K562 (cell line): ENCODE data around the gene BNIP5. TPM values are rescaled to one million over a fixed set of nuclear protein-coding genes. Genes with fewer than 3 reads are reported as not detected.

Source experiments
- ARNT ChIP-seq, 2 experiments: fragments of 450-650 bp; IDR thresholded peaks; 2 replicates each; pipeline ENCODE4 v1.6.1; 2016; ENCODE audit warnings: mild to moderate bottlenecking in 1 of 2
- BHLHE40 ChIP-seq: IDR thresholded peaks from 2 replicates; pipeline ENCODE4 v1.6.1; 2011; ENCODE audit warnings: low read length, improper control_type of control experiment
- CC2D1A ChIP-seq: fragments of 450-650 bp; IDR thresholded peaks from 2 replicates; pipeline ENCODE4 v1.6.1; 2017; ENCODE audit warnings: mild to moderate bottlenecking
- CTCF ChIP-seq, 3 experiments: IDR thresholded peaks in 2 of 3; conservative IDR thresholded peaks in 1 of 3; 2 replicates each; pipeline ENCODE4 v1.5.1; 2011 to 2012; ENCODE audit warnings: low read length in 3 of 3, mild to moderate bottlenecking in 3 of 3, control low read depth in 2 of 3, improper control_type of control experiment in 1 of 3, inconsistent platforms in 1 of 3, low read depth in 1 of 3, mixed read lengths in 1 of 3, moderate library complexity in 1 of 3; ENCODE audit not compliant: insufficient read depth in 2 of 3
- E2F5 ChIP-seq: sonication (generic); formaldehyde crosslinking; IDR thresholded peaks from 2 replicates; pipeline ENCODE4 v1.8.0; 2022; ENCODE audit warnings: mild to moderate bottlenecking, missing genetic modification reagents
- ETV1 ChIP-seq: fragments of 450-650 bp; conservative IDR thresholded peaks from 2 replicates; pipeline ENCODE4 v1.6.1; 2016; ENCODE audit warnings: missing genetic modification characterization, control low read depth, low read depth, missing compliant biosample characterization
- EWSR1 ChIP-seq: fragments of 450-650 bp; IDR thresholded peaks from 2 replicates; pipeline ENCODE4 v1.6.1; 2018; ENCODE audit warnings: borderline replicate concordance, mild to moderate bottlenecking, low read depth, moderate library complexity; ENCODE audit not compliant: partially characterized antibody
- LCOR ChIP-seq: sonication (generic); formaldehyde crosslinking; IDR thresholded peaks from 2 replicates; pipeline ENCODE4 v1.8.0; 2022; ENCODE audit warnings: mild to moderate bottlenecking, missing genetic modification reagents
- MAZ ChIP-seq, 2 experiments: fragments of 450-650 bp in 1 of 2; sonication (generic) in 1 of 2; formaldehyde crosslinking; IDR thresholded peaks in 1 of 2; conservative IDR thresholded peaks in 1 of 2; 2 replicates each; pipeline versions ENCODE4 v1.4.0 to v1.5.0; 2020; ENCODE audit warnings: mild to moderate bottlenecking in 1 of 2, missing genetic modification reagents in 1 of 2
- YY1 ChIP-seq, 3 experiments: IDR thresholded peaks; 2 replicates each; pipeline ENCODE4 v1.6.1; 2011; ENCODE audit warnings: low read length in 2 of 3, mild to moderate bottlenecking in 2 of 3, moderate library complexity in 2 of 3, borderline replicate concordance in 1 of 3, control low read depth in 1 of 3, low read depth in 1 of 3; ENCODE audit not compliant: insufficient read depth in 3 of 3, insufficient replicate concordance in 2 of 3, control insufficient read depth in 1 of 3, insufficient read length in 1 of 3; ENCODE audit errors: extremely low read depth in 1 of 3
- ZFX ChIP-seq: sonication (generic); formaldehyde crosslinking; IDR thresholded peaks from 2 replicates; pipeline ENCODE4 v1.8.0; 2022; ENCODE audit warnings: mild to moderate bottlenecking, missing genetic modification reagents, moderate library complexity
- ZNF197 ChIP-seq: fragments of 200-800 bp; sonication (Bioruptor generic); IDR thresholded peaks from 2 replicates; pipeline ENCODE4 v1.6.1; 2016; ENCODE audit warnings: low read depth, missing genetic modification characterization, missing compliant biosample characterization
- ZNF444 ChIP-seq: fragments of 250-450 bp; sonication (Bioruptor Pico); IDR thresholded peaks from 2 replicates; pipeline ENCODE4 v1.4.0; 2020; ENCODE audit warnings: mild to moderate bottlenecking, moderate library complexity
- polyA plus RNA-seq, 8 experiments: library from polyadenylated mRNA; depleted of rRNA in 4 of 8; stranded (reverse) in 5 of 8; unstranded in 3 of 8; fragments of >200 nt; fragmentation: Nextera tagmentation in 2 of 8; fragmentation: Illumina TruSeq in 1 of 8; extraction: Ambion mirVana in 2 of 8; extraction: Trizol in 1 of 8; gene quantifications; 2 replicates each; pipeline versions ENCODE4 v1.2.1 to v1.2.3, GENCODE V29; 2011 to 2014; ENCODE audit warnings: inconsistent platforms in 1 of 8, missing spikeins in 1 of 8
- total RNA-seq, 7 experiments: library from RNA; depleted of rRNA in 6 of 7; stranded (reverse); fragments of >200 nt in 6 of 7; fragmentation: Illumina TruSeq in 2 of 7; extraction: Trizol in 2 of 7; gene quantifications; 2 replicates each; pipeline versions ENCODE4 v1.2.1 to v1.2.3, GENCODE V29; 2011 to 2021; ENCODE audit warnings: low replicate concordance in 1 of 7
- TF ChIP-seq, protein P1 (sequence below): fragments of 250-450 bp; sonication (Bioruptor Pico); IDR thresholded peaks from 2 replicates; pipeline ENCODE4 v1.4.0; 2020
- TF ChIP-seq, protein P2 (sequence below): IDR thresholded peaks from 2 replicates; pipeline ENCODE4 v1.6.1; 2012; ENCODE audit warnings: low read depth, low read length, improper control_type of control experiment, borderline replicate concordance

BNIP5 gene
- total and polyA plus RNA-seq, 9 of the 15 experiments (the other 6 are each of a cell fraction or from before 2014, with no cell fraction given), result not detected

DNA sequence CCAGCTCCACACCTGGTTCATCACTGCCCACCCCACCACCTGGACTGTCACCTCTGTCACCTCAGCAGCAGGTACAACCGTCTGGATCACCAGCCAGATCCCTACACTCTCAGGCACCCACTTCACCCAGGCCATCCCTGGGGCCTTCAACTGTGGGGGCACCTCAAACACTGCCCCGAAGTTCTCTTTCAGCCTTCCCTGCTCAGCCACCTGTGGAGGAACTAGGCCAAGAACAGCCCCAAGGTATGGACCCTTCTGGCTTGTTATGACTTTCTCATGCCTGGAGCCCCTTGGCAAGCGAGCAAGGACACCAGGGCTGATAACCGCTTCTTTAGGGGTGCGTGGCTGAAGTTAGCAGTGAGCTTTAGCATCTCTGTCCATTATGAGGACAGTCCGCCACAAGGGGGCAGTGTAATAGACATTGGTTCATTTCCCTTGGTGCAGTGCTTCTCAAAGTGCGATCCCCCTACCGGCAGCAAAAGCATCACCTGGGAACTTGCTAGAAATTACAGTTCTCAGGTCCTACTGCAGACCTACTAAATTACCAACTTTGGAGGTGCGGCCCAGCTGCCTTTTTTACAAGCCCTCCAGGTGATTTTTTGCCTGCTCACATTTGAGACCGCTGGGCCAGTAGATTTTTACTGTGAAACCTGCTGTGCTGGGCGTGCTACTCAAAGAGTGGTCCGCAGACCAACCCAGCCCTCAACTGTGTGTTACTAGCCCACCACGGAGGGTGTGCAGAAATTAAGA lies 34.3 kb downstream of the BNIP5 start (continued):
- TF ChIP-seq, protein P1, sequence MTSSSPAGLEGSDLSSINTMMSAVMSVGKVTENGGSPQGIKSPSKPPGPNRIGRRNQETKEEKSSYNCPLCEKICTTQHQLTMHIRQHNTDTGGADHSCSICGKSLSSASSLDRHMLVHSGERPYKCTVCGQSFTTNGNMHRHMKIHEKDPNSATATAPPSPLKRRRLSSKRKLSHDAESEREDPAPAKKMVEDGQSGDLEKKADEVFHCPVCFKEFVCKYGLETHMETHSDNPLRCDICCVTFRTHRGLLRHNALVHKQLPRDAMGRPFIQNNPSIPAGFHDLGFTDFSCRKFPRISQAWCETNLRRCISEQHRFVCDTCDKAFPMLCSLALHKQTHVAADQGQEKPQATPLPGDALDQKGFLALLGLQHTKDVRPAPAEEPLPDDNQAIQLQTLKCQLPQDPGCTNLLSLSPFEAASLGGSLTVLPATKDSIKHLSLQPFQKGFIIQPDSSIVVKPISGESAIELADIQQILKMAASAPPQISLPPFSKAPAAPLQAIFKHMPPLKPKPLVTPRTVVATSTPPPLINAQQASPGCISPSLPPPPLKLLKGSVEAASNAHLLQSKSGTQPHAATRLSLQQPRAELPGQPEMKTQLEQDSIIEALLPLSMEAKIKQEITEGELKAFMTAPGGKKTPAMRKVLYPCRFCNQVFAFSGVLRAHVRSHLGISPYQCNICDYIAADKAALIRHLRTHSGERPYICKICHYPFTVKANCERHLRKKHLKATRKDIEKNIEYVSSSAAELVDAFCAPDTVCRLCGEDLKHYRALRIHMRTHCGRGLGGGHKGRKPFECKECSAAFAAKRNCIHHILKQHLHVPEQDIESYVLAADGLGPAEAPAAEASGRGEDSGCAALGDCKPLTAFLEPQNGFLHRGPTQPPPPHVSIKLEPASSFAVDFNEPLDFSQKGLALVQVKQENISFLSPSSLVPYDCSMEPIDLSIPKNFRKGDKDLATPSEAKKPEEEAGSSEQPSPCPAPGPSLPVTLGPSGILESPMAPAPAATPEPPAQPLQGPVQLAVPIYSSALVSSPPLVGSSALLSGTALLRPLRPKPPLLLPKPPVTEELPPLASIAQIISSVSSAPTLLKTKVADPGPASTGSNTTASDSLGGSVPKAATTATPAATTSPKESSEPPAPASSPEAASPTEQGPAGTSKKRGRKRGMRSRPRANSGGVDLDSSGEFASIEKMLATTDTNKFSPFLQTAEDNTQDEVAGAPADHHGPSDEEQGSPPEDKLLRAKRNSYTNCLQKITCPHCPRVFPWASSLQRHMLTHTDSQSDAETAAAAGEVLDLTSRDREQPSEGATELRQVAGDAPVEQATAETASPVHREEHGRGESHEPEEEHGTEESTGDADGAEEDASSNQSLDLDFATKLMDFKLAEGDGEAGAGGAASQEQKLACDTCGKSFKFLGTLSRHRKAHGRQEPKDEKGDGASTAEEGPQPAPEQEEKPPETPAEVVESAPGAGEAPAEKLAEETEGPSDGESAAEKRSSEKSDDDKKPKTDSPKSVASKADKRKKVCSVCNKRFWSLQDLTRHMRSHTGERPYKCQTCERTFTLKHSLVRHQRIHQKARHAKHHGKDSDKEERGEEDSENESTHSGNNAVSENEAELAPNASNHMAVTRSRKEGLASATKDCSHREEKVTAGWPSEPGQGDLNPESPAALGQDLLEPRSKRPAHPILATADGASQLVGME (CRISPR knock-in tag), result no peak
- TF ChIP-seq LCOR (CRISPR knock-in tag), result peak; percentile 75; the same call in 1 of the 2 replicates
- TF ChIP-seq, protein P2, sequence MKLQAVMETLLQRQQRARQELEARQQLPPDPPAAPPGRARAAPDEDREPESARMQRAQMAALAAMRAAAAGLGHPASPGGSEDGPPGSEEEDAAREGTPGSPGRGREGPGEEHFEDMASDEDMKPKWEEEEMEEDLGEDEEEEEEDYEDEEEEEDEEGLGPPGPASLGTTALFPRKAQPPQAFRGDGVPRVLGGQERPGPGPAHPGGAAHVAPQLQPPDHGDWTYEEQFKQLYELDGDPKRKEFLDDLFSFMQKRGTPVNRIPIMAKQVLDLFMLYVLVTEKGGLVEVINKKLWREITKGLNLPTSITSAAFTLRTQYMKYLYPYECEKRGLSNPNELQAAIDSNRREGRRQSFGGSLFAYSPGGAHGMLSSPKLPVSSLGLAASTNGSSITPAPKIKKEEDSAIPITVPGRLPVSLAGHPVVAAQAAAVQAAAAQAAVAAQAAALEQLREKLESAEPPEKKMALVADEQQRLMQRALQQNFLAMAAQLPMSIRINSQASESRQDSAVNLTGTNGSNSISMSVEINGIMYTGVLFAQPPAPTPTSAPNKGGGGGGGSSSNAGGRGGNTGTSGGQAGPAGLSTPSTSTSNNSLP, result 0 out of 2 replicates have a peak, but pooled peaks have one; percentile 32
- TF ChIP-seq YY1 (IDR thresholded peaks at IDR 0.05; ENCODE audit: borderline replicate concordance in 1 of 3, control insufficient read depth in 1 of 3, extremely low read depth in 1 of 3, insufficient read depth in 3 of 3, insufficient read length in 1 of 3, insufficient replicate concordance in 2 of 3, low read depth in 1 of 3, low read length in 2 of 3), result peak in 1 of 3 experiments; percentile 16
- peak in 1 of 2 experiments; percentile 68; a peak in 2 of 4 replicates for TF ChIP-seq MAZ (CRISPR knock-in tag; conservative IDR thresholded peaks at IDR 0.05 in 1 of 2, IDR thresholded peaks at IDR 0.05 in 1 of 2)
- 0 out of 4 replicates have a peak, but pooled peaks of 1 of the 2 experiments have one; percentile 68 for TF ChIP-seq ARNT (IDR thresholded peaks at IDR 0.05)
- 0 out of 2 replicates have a peak, but pooled peaks have one; percentile 33 for TF ChIP-seq ETV1 (tag)
- peak; percentile 49; the same call in 1 of the 2 replicates for TF ChIP-seq BHLHE40
- no peak for TF ChIP-seq ZNF197 (CRISPR knock-in tag)
- no peak for TF ChIP-seq E2F5 (CRISPR knock-in tag)
- no peak for TF ChIP-seq EWSR1
- TF ChIP-seq CC2D1A, result peak; percentile 32; the same call in 1 of the 2 replicates
- TF ChIP-seq ZFX (CRISPR knock-in tag), result peak; percentile 30; the same call in 1 of the 2 replicates
- TF ChIP-seq ZNF444 (CRISPR knock-in tag), result no peak
- TF ChIP-seq CTCF (IDR thresholded peaks at IDR 0.05 in 2 of 3, conservative IDR thresholded peaks at IDR 0.05 in 1 of 3; ENCODE audit: insufficient read depth in 2 of 3, low read depth in 1 of 3, low read length in 3 of 3), result peak; percentile 99
